Measurements from ENCODE around the gene KIF2C. TPM values are rescaled to one million over a fixed set of nuclear protein-coding genes. Genes with fewer than 3 reads are reported as not detected.

KIF2C gene
- total RNA-seq, 1 experiment from 2014 or later: 92.6 TPM

GRCh38 chr1:44705938-44706337 lies 33.7 kb upstream of the KIF2C start:
- ChIA-PET CTCF (no interaction called here), POLR2A (interaction anchor here (0.8 to 5.3 kb wide), 2 partner anchors 15 to 25 kb away, joined by 3 to 64 read pairs; partner anchors contain the start of gene RNU5D-1), RAD21 (ENCODE audit: low non-redundant PET in 1 of 2, low total read pairs in 2 of 2, uncharacterized antibody in 2 of 2, unreplicated experiment in 2 of 2) (no interaction called here)
- Histone ChIP-seq H3K27me3 (ENCODE audit: insufficient read depth, low read length) (no peaks in the 10 kb centered on the region), H3K27ac (ENCODE audit: low read depth, low read length) (no peak overlapping the region), H3K4me3 (replicated peaks in 1 of 2; ENCODE audit: low read depth in 1 of 2, low read length in 2 of 2) (no peak overlapping the region), H3K4me1 (ENCODE audit: control insufficient read depth in 1 of 2, insufficient read depth in 2 of 2, low read length in 2 of 2) (peaks cover 17 to 44% of the 10 kb centered on the region in 2 experiments), H3K79me2 (ENCODE audit: insufficient read depth, low read length) (no peaks in the 10 kb centered on the region), H3K9me3 (ENCODE audit: control insufficient read depth in 1 of 2, insufficient read depth in 1 of 2, low read depth in 1 of 2, low read length in 2 of 2) (no peaks in the 10 kb centered on the region), H3K9ac (ENCODE audit: low read length) (no peak overlapping the region), H3K4me2 (ENCODE audit: low read length) (no peak overlapping the region), H4K20me1 (ENCODE audit: insufficient read depth) (no peaks in the 10 kb centered on the region), H2AFZ (ENCODE audit: low read depth, low read length, poor library complexity, severe bottlenecking) (no peak overlapping the region), H3K36me3 (ENCODE audit: control insufficient read depth in 1 of 2, insufficient read depth in 2 of 2, low read length in 2 of 2) (no peaks in the 10 kb centered on the region), H3K9me2 (ENCODE audit: insufficient read depth) (no peaks in the 10 kb centered on the region)
- ATAC-seq (no peak), DNase-seq (ENCODE audit: low read depth, low spot score) (no peak)
- intact Hi-C loops (cut with micrococcal nuclease): no loop called here
- BruUV-seq (replicated peaks): no TSS peak
- TF ChIP-seq ZFX (IDR thresholded peaks at IDR 0.05): no peak
- no peak for TF ChIP-seq SIN3A (IDR thresholded peaks at IDR 0.05; ENCODE audit: low read depth)
- TF ChIP-seq POLR2A (IDR thresholded peaks at IDR 0.05; ENCODE audit: borderline replicate concordance, extremely low read depth, insufficient read depth, insufficient read length): no peak
- TF ChIP-seq RAD21 (IDR thresholded peaks at IDR 0.05; ENCODE audit: low read depth): no peak
- no peak for TF ChIP-seq ZBTB33 (IDR thresholded peaks at IDR 0.05; ENCODE audit: extremely low read depth, insufficient replicate concordance, low read length)
- no peak for TF ChIP-seq ZNF274 (IDR thresholded peaks at IDR 0.05; ENCODE audit: low read depth, low read length)
- no peak for TF ChIP-seq FOSL1 (IDR thresholded peaks at IDR 0.05; ENCODE audit: low read depth)
- no peak for TF ChIP-seq CTCF (IDR thresholded peaks at IDR 0.05 in 2 of 3, conservative IDR thresholded peaks at IDR 0.05 in 1 of 3; ENCODE audit: borderline replicate concordance in 1 of 3, insufficient read depth in 1 of 3, low read depth in 2 of 3, low read length in 2 of 3)
- no peak for TF ChIP-seq ELF1 (IDR thresholded peaks at IDR 0.05; ENCODE audit: borderline replicate concordance, low read depth)
- TF ChIP-seq EZH2phosphoT487 (IDR thresholded peaks at IDR 0.05; ENCODE audit: borderline replicate concordance): no peak
